ENCODE results near the gene SNX7.

Gene SNX7

GRCh38 chr1:98769162-98769561 lies 107.6 kb downstream of the SNX7 start:
- no peak for DNase-seq

- no peak for DNase-seq
These were observed 120.4 kb downstream of the SNX7 start for GRCh38 chr1:98781906-98782305.

GRCh38 chr1:98783821-98784220 lies 122.3 kb downstream of the SNX7 start:
- no peak for DNase-seq

GRCh38 chr1:98791498-98791897 lies 130.0 kb downstream of the SNX7 start:
- no peak for DNase-seq

GRCh38 chr1:98792123-98792522 lies 130.6 kb downstream of the SNX7 start:
- no peak for DNase-seq

- DNase-seq, result no peak
These were observed 131.6 kb downstream of the SNX7 start for GRCh38 chr1:98793136-98793535.

GRCh38 chr1:98794196-98794886 lies 132.8 kb downstream of the SNX7 start:
- DNase-seq, result no peak

- no peak for DNase-seq
These were observed 134.5 kb downstream of the SNX7 start for GRCh38 chr1:98796049-98796448.

GRCh38 chr1:98797506-98797905 lies 136.0 kb downstream of the SNX7 start:
- no peak for DNase-seq
